Sigmoid colon (tissue), 7 donors: Measurements from ENCODE around the gene FSTL4. TPM values are rescaled to one million over a fixed set of nuclear protein-coding genes. Genes with fewer than 3 reads are reported as not detected.

Source experiments
- DNase-seq: peaks from one replicate; pipeline ENCODE4 v3.0.0-alpha.2; 2019
- H3K27ac ChIP-seq, 4 donors: fragments of 200-600 bp; sonication (generic); one replicate each; pipeline ENCODE4 v1.5.1; 2016 to 2019; ENCODE audit warnings: mild to moderate bottlenecking in 1 of 4
- H3K27me3 ChIP-seq, 3 donors: fragments of 200-600 bp; sonication (generic); one replicate each; pipeline ENCODE4 v1.5.1; 2019; ENCODE audit warnings: mild to moderate bottlenecking in 1 of 3
- H3K36me3 ChIP-seq, 4 donors: fragments of 200-600 bp; sonication (generic); one replicate each; pipeline ENCODE4 v1.5.1; 2016 to 2019
- H3K4me1 ChIP-seq, 4 donors: fragments of 200-600 bp; sonication (generic); one replicate each; pipeline ENCODE4 v1.5.1; 2017 to 2019
- H3K4me3 ChIP-seq, 4 donors: fragments of 200-600 bp; sonication (generic); one replicate each; pipeline ENCODE4 v1.5.1; 2017 to 2019; ENCODE audit warnings: mild to moderate bottlenecking in 2 of 4, moderate library complexity in 1 of 4
- H3K9me3 ChIP-seq, 4 donors: fragments of 200-600 bp in 3 of 4; sonication (generic) in 3 of 4; one replicate each; pipeline versions ENCODE4 v1.5.1 to v1.6.1; 2013 to 2019
- EP300 ChIP-seq, 4 donors: sonication (generic); formaldehyde crosslinking; IDR thresholded peaks; one replicate each; pipeline ENCODE4 v1.6.1; 2017; ENCODE audit warnings: antibody characterized with exemption in 4 of 4
- POLR2A ChIP-seq, 2 donors: fragments of 450-650 bp; IDR thresholded peaks; one replicate each; pipeline ENCODE4 v1.6.1; 2016; ENCODE audit warnings: antibody characterized with exemption in 2 of 2, mild to moderate bottlenecking in 2 of 2, moderate library complexity in 2 of 2
- POLR2AphosphoS5 ChIP-seq, 4 donors: sonication (generic); formaldehyde crosslinking; IDR thresholded peaks; one replicate each; pipeline ENCODE4 v1.6.1; 2017; ENCODE audit warnings: antibody characterized with exemption in 4 of 4
- WGBS, 2 donors: extraction: QIAGEN DNeasy Blood & Tissue Kit; methylation state at CpG; one replicate each; pipeline ENCODE4 v1.1.7; 2013; 5-methylcytosine and 5-hydroxymethylcytosine counted together
- intact Hi-C: fragments of 100-400 bp; cut with DNase I; formaldehyde crosslinking; loops from one replicate; pipeline ENCODE4 v1.15.1; 2023
- polyA plus RNA-seq, 3 donors: library from polyadenylated mRNA; stranded (reverse); fragments of 200-250 nt; gene quantifications; one replicate each; pipeline ENCODE4 v1.2.3, GENCODE V29; 2013
- total RNA-seq, 4 donors: library from RNA; depleted of rRNA; stranded (reverse); fragments of >200 nt; gene quantifications; one replicate each; pipeline ENCODE4 v1.1.0, GENCODE V29; 2016
- TF ChIP-seq, protein P1 (sequence below), 4 experiments: fragments of 450-650 bp in 3 of 4; fragments of 200-600 bp in 1 of 4; IDR thresholded peaks; one replicate each; pipeline ENCODE4 v1.5.1; 2016 to 2019; ENCODE audit warnings: antibody characterized with exemption in 4 of 4, mild to moderate bottlenecking in 3 of 4, moderate library complexity in 2 of 4
- donor health status: healthy with polysubstance abuse.
- donor health status: Bipolar disorder and iron deficiency.
- donor health status: healthy.

Gene FSTL4
- total and polyA plus RNA-seq, 7 donors, result 0.23 to 0.45 (median 0.28) TPM; not detected in 4

GRCh38 chr5:133254803-133255202, 357.5 kb downstream of the FSTL4 start:
- no peaks in the 10 kb centered on the region for H3K27me3 ChIP-seq
- H3K27ac ChIP-seq, result no peak overlapping the region
- 81 to 88% methylated on average over 6 of the region's 6 CpGs for WGBS, 2 donors
- H3K36me3 ChIP-seq, result no peaks in the 10 kb centered on the region
- no peaks in the 10 kb centered on the region for H3K4me1 ChIP-seq
- TF ChIP-seq, protein P1, sequence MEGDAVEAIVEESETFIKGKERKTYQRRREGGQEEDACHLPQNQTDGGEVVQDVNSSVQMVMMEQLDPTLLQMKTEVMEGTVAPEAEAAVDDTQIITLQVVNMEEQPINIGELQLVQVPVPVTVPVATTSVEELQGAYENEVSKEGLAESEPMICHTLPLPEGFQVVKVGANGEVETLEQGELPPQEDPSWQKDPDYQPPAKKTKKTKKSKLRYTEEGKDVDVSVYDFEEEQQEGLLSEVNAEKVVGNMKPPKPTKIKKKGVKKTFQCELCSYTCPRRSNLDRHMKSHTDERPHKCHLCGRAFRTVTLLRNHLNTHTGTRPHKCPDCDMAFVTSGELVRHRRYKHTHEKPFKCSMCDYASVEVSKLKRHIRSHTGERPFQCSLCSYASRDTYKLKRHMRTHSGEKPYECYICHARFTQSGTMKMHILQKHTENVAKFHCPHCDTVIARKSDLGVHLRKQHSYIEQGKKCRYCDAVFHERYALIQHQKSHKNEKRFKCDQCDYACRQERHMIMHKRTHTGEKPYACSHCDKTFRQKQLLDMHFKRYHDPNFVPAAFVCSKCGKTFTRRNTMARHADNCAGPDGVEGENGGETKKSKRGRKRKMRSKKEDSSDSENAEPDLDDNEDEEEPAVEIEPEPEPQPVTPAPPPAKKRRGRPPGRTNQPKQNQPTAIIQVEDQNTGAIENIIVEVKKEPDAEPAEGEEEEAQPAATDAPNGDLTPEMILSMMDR (IDR thresholded peaks at IDR 0.05), result no peak
- no peak for TF ChIP-seq POLR2AphosphoS5 (IDR thresholded peaks at IDR 0.05)
- DNase-seq, result no peak
- H3K4me3 ChIP-seq, result no peak overlapping the region
- no peaks in the 10 kb centered on the region for H3K9me3 ChIP-seq
- intact Hi-C loops, result no loop called here

DNA sequence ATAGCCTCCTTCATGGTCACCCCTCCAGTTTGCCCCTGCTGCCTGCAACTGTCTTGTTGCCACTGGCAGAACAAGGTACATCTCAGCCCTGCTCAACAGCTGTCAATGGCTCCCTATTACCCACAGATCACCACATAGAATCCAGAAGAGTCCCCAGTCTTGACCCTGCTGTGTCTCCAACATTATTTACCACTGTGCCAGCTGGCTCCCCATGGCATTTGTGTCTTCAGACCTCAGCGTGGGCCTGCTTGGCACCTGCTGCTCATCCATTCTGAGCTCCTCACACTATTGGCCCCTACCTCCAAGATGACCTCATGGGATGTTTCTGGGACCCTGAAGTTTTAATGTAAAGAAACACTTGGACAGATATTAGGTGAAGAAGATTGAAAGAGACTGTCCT, 358.7 kb downstream of the FSTL4 start:
- H3K36me3 ChIP-seq, result no peaks in the 10 kb centered on the region
- H3K27me3 ChIP-seq, result no peaks in the 10 kb centered on the region
- DNase-seq, result no peak
- no peaks in the 10 kb centered on the region for H3K9me3 ChIP-seq
- H3K4me1 ChIP-seq, result no peaks in the 10 kb centered on the region
- intact Hi-C loops, result no loop called here
- WGBS, 2 donors, result 86 to 92% methylated on average over 1 of the region's 1 CpG
- H3K27ac ChIP-seq, result no peak overlapping the region
- TF ChIP-seq POLR2AphosphoS5 (IDR thresholded peaks at IDR 0.05) (no peak), EP300 (IDR thresholded peaks at IDR 0.05) (no peak), POLR2A (IDR thresholded peaks at IDR 0.05) (no peak)
- TF ChIP-seq, protein P1 (IDR thresholded peaks at IDR 0.05), result no peak
- H3K4me3 ChIP-seq, result no peak overlapping the region

GRCh38 chr5:133253070-133253469, 359.3 kb downstream of the FSTL4 start:
- Histone ChIP-seq H3K9me3 (no peaks in the 10 kb centered on the region), H3K4me1 (no peaks in the 10 kb centered on the region), H3K36me3 (no peaks in the 10 kb centered on the region), H3K27ac (no peak overlapping the region), H3K27me3 (no peaks in the 10 kb centered on the region), H3K4me3 (no peak overlapping the region)
- DNase-seq, result no peak
- WGBS, 2 donors, result 90 to 92% methylated on average over 6 of the region's 6 CpGs
- TF ChIP-seq POLR2A (IDR thresholded peaks at IDR 0.05) (no peak), EP300 (IDR thresholded peaks at IDR 0.05) (no peak), POLR2AphosphoS5 (IDR thresholded peaks at IDR 0.05) (no peak)
- TF ChIP-seq, protein P1 (IDR thresholded peaks at IDR 0.05), result no peak
- intact Hi-C loops, result no loop called here

DNA sequence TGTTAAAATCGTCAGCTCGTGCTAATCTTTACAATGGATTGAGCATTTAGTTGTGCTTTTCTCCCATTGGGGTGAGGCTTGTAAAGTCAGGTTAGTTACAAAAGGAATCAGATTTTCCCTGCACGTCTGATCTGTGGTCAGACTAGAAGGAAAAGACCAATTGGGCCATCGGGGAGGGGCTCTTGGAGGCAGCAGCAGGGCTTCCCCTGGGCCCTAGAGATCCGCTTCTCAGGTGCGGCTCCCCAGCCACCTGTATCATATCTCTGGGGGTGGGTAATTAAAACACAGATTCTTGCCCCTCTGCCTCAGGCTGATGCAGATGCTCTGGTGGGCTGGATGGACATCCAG, 360.2 kb downstream of the FSTL4 start:
- H3K4me1 ChIP-seq, result no peaks in the 10 kb centered on the region
- intact Hi-C loops, result no loop called here
- H3K36me3 ChIP-seq, result no peaks in the 10 kb centered on the region
- no peak overlapping the region for H3K4me3 ChIP-seq
- no peak for DNase-seq
- H3K27ac ChIP-seq, result no peak overlapping the region
- H3K27me3 ChIP-seq, result no peaks in the 10 kb centered on the region
- 60 to 73% methylated on average over 6 of the region's 6 CpGs for WGBS, 2 donors
- no peaks in the 10 kb centered on the region for H3K9me3 ChIP-seq
- TF ChIP-seq EP300 (IDR thresholded peaks at IDR 0.05), result no peak
- TF ChIP-seq POLR2AphosphoS5 (IDR thresholded peaks at IDR 0.05), result no peak
- TF ChIP-seq, protein P1 (IDR thresholded peaks at IDR 0.05), result no peak
- TF ChIP-seq POLR2A (IDR thresholded peaks at IDR 0.05), result no peak

GRCh38 chr5:133251296-133252132, 360.8 kb downstream of the FSTL4 start:
- Histone ChIP-seq H3K27ac (no peak overlapping the region), H3K36me3 (no peaks in the 10 kb centered on the region), H3K27me3 (no peaks in the 10 kb centered on the region), H3K4me3 (no peak overlapping the region), H3K4me1 (no peaks in the 10 kb centered on the region), H3K9me3 (no peaks in the 10 kb centered on the region)
- WGBS, 2 donors, result 65 to 74% methylated on average over 16 of the region's 16 CpGs
- intact Hi-C loops, result no loop called here
- no peak for DNase-seq
- TF ChIP-seq EP300 (IDR thresholded peaks at IDR 0.05) (no peak), POLR2A (IDR thresholded peaks at IDR 0.05) (no peak), POLR2AphosphoS5 (IDR thresholded peaks at IDR 0.05) (no peak)
- TF ChIP-seq, protein P1 (IDR thresholded peaks at IDR 0.05), result no peak
